ENCODE data around the gene MOSMO. TPM values are rescaled to one million over a fixed set of nuclear protein-coding genes. Genes with fewer than 3 reads are reported as not detected.

MOSMO gene
- 78.3 and 79.1 TPM in 2 replicates for total RNA-seq (2014; rRNA removed; shearing (Covaris generic))

DNA sequence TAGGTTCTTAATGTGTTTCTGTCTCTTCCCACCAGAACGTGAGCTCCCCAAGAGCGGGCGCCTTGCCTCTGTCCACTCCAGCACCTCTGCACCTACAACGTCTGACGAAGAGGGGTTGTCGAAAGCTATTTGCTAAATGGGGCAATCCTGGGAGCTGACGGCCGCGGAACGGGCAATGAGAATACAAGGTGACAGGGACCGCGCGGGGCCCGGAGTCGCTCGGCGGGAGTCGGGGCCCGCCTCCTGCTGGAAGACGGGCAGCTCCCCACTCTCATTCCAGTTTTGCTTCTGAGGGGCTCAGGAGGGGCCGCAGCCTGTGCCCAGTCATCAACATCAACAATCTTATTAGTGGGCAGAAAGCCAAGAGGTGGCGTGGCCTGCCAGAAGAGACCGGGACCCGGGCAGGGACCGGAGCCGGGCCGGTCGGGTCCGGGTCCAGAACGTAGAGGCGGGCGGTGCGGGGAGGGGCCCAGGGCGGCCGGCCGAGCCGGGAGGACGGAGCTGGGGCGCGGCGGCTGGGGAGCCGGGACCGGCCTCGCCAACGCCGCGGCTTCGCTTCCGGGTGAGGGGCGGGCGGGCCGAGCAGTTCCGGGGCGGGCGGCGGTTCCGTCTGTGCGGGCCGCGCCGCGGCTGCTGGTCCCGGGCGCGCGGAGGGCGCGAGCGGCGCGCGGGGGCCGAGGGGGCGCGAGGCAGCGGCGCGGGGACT lies at the start of gene MOSMO:
MOSMO (plus strand) TSS at position 603 of the 706 bp plus-strand sequence. CDS start 191 bp downstream, outside the sequence.

DNA sequence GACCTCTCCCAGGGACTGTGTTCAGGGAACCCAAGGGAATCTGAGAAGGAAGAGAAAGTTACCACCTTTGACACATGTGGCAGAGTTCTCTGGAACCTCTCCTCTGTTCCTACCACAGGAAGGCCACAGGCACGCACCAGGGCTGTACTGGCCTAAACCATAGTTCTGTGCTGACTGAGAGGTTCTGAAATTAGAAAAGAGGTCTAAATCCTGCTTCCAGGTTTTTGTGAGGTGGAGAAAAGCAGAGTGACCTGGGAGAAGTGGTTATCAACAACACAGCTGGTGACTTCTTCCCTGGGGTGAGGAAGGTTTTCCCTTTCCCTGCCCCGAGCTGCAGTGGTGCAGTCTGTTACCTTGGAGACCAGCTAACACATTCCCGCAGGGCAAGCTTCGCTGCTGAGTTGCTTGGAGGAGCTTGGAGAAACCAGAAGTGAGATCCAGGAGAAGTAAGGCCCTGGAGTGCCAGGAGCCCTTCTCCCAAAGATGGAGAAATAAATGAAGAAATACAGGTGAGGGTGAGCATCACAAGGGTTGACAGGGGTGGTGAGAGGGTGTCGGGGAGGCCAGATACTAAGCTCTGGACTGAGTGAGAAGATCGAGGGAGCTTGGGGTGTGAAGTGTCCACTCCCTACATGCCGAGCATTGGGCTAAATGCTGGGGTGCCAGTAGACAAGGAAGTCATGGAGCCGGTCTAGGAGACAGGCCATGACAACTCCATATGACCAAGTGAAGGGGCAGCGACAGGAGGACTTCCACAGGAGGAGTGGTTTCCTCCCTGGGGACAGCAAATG lies 84.4 kb downstream of the MOSMO start, which contains the start of gene VWA3A:
VWA3A (plus strand) TSS at position 399 of the 791 bp plus-strand sequence; CDS start at position 496, 97 bp downstream.

Other genes with a start within 250 kb of the MOSMO start
- gene NPIPB4, start 150.4 kb upstream of the MOSMO start, total RNA-seq (2014; rRNA removed; shearing (Covaris generic)): 15.9 and 20.0 TPM in 2 replicates
- 92.2 and 102 TPM in 2 replicates for gene UQCRC2, start 54.8 kb upstream of the MOSMO start, total RNA-seq (2014; rRNA removed; shearing (Covaris generic))
- not detected in 2 replicates for gene PDZD9, start 7.0 kb upstream of the MOSMO start, total RNA-seq (2014; rRNA removed; shearing (Covaris generic))
- 0.04 and 0.37 TPM in 2 replicates for gene VWA3A, start 84.4 kb downstream of the MOSMO start, total RNA-seq (2014; rRNA removed; shearing (Covaris generic))
- not detected in 2 replicates for gene SDR42E2, start 154.4 kb downstream of the MOSMO start, total RNA-seq (2014; rRNA removed; shearing (Covaris generic))
- 15.0 and 21.2 TPM in 2 replicates for gene EEF2K, start 198.2 kb downstream of the MOSMO start, total RNA-seq (2014; rRNA removed; shearing (Covaris generic))